Measurements from ENCODE around the gene NUMA1. TPM values are rescaled to one million over a fixed set of nuclear protein-coding genes. Genes with fewer than 3 reads are reported as not detected.
A peak's percentile ranks its signal among the peaks of the same experiment; 100 is the strongest.

NUMA1 gene
- total RNA-seq, 1 experiment from 2014 or later = 109 TPM

GRCh38 chr11:72079819-72080325 is 470 bp downstream of the NUMA1 start:
- Mint-ChIP-seq H3K9me3 (ENCODE audit: unreplicated experiment) (no peaks in the 10 kb centered on the region), H3K36me3 (ENCODE audit: insufficient read depth, unreplicated experiment) (peaks cover 6% of the 10 kb centered on the region), H3K27me3 (ENCODE audit: insufficient read depth, unreplicated experiment) (no peaks in the 10 kb centered on the region), H3K4me3 (ENCODE audit: unreplicated experiment) (peak overlapping the region; percentile 99), H3K27ac (ENCODE audit: low read depth, unreplicated experiment) (peak overlapping the region; percentile 99), H3K4me1 (ENCODE audit: insufficient read depth, unreplicated experiment) (peaks cover 49% of the 10 kb centered on the region)
- intact Hi-C loops (cut with micrococcal nuclease) = loop anchor here (1.0 to 2.0 kb wide), 2 partner anchors 33 to 40 kb away; partner anchors contain the start of gene ANAPC15
- no TSS peak for BruUV-seq (replicated peaks)
- ChIA-PET POLR2A (interaction anchor here (0.6 to 15.4 kb wide), 14 partner anchors 12 to 102 kb away, joined by 3 to 282 read pairs (median 6); partner anchors contain the start of gene ANAPC15), CTCF (interaction anchor here (1.0 kb wide), 1 partner anchor 52 kb away, joined by 4 read pairs; no protein-coding TSS in a partner anchor)
- TF ChIP-seq CTCF (IDR thresholded peaks at IDR 0.05; ENCODE audit: unreplicated experiment) = no peak
- no peak for DNase-seq (ENCODE audit: unreplicated experiment)

- Mint-ChIP-seq H3K4me1 (ENCODE audit: insufficient read depth, unreplicated experiment) (peaks cover 44% of the 10 kb centered on the region), H3K4me3 (ENCODE audit: unreplicated experiment) (peak overlapping the region; percentile 99), H3K27me3 (ENCODE audit: insufficient read depth, unreplicated experiment) (no peaks in the 10 kb centered on the region), H3K36me3 (ENCODE audit: insufficient read depth, unreplicated experiment) (peaks cover 6% of the 10 kb centered on the region), H3K27ac (ENCODE audit: low read depth, unreplicated experiment) (peak overlapping the region; percentile 99), H3K9me3 (ENCODE audit: unreplicated experiment) (no peaks in the 10 kb centered on the region)
- ChIA-PET POLR2A (interaction anchor here (0.6 to 15.4 kb wide), 23 partner anchors 8 to 1435 kb away, joined by 3 to 282 read pairs (median 5); partner anchors contain the start of genes ANAPC15 and LAMTOR1), CTCF (interaction anchor here (0.6 to 2.6 kb wide), 9 partner anchors 11 to 105 kb away, joined by 3 to 21 read pairs (median 4); partner anchors contain the start of gene LAMTOR1)
- TF ChIP-seq CTCF (IDR thresholded peaks at IDR 0.05; ENCODE audit: unreplicated experiment) = no peak
- DNase-seq (ENCODE audit: unreplicated experiment) = no peak
- intact Hi-C loops (cut with micrococcal nuclease) = no loop called here
- TSS peak; percentile 33 for BruUV-seq (replicated peaks)
These were observed 1.9 kb downstream of the NUMA1 start for GRCh38 chr11:72078477-72078876.

- TF ChIP-seq CTCF (IDR thresholded peaks at IDR 0.05; ENCODE audit: unreplicated experiment) = no peak
- DNase-seq (ENCODE audit: unreplicated experiment) = no peak
- H3K4me1 Mint-ChIP-seq (ENCODE audit: insufficient read depth, unreplicated experiment) = peaks cover 44% of the 10 kb centered on the region
- no peak overlapping the region for H3K27ac Mint-ChIP-seq (ENCODE audit: low read depth, unreplicated experiment)
- CTCF ChIA-PET = interaction anchor here (0.7 to 1.8 kb wide), 4 partner anchors 15 to 1366 kb away, joined by 3 to 7 read pairs (median 4); no protein-coding TSS in a partner anchor
- H3K9me3 Mint-ChIP-seq (ENCODE audit: unreplicated experiment) = no peaks in the 10 kb centered on the region
- H3K36me3 Mint-ChIP-seq (ENCODE audit: insufficient read depth, unreplicated experiment) = peaks cover 6% of the 10 kb centered on the region
- H3K27me3 Mint-ChIP-seq (ENCODE audit: insufficient read depth, unreplicated experiment) = no peaks in the 10 kb centered on the region
- BruUV-seq (replicated peaks) = no TSS peak
- no peak overlapping the region for H3K4me3 Mint-ChIP-seq (ENCODE audit: unreplicated experiment)
- intact Hi-C loops (cut with micrococcal nuclease) = no loop called here
- POLR2A ChIA-PET = interaction anchor here (0.7 to 15.4 kb wide), 8 partner anchors 10 to 147 kb away, joined by 3 to 282 read pairs (median 4); no protein-coding TSS in a partner anchor
These were observed 4.6 kb downstream of the NUMA1 start for GRCh38 chr11:72075756-72076155.

GRCh38 chr11:72075109-72075508 is 5.2 kb downstream of the NUMA1 start:
- H3K9me3 Mint-ChIP-seq (ENCODE audit: unreplicated experiment) = no peaks in the 10 kb centered on the region
- POLR2A ChIA-PET = interaction anchor here (0.7 to 15.4 kb wide), 8 partner anchors 11 to 148 kb away, joined by 3 to 282 read pairs (median 4); partner anchors contain the start of gene ANAPC15
- BruUV-seq (replicated peaks) = no TSS peak
- no peak for TF ChIP-seq CTCF (IDR thresholded peaks at IDR 0.05; ENCODE audit: unreplicated experiment)
- CTCF ChIA-PET = interaction anchor here (1.1 to 1.3 kb wide), 4 partner anchors 12 to 50 kb away, joined by 3 to 4 read pairs (median 3); no protein-coding TSS in a partner anchor
- H3K27ac Mint-ChIP-seq (ENCODE audit: low read depth, unreplicated experiment) = no peak overlapping the region
- H3K27me3 Mint-ChIP-seq (ENCODE audit: insufficient read depth, unreplicated experiment) = no peaks in the 10 kb centered on the region
- peaks cover 6% of the 10 kb centered on the region for H3K36me3 Mint-ChIP-seq (ENCODE audit: insufficient read depth, unreplicated experiment)
- H3K4me1 Mint-ChIP-seq (ENCODE audit: insufficient read depth, unreplicated experiment) = peaks cover 47% of the 10 kb centered on the region
- H3K4me3 Mint-ChIP-seq (ENCODE audit: unreplicated experiment) = no peak overlapping the region
- DNase-seq (ENCODE audit: unreplicated experiment) = no peak
- intact Hi-C loops (cut with micrococcal nuclease) = no loop called here
